ENCODE measurements around the gene RPS21. TPM values are rescaled to one million over a fixed set of nuclear protein-coding genes. Genes with fewer than 3 reads are reported as not detected.

Gene RPS21
- total and polyA plus RNA-seq, 9 of the 15 experiments (the other 6 are each of a cell fraction or from before 2014, with no cell fraction given) = 1,380 to 5,647 (median 3,091) TPM

DNA sequence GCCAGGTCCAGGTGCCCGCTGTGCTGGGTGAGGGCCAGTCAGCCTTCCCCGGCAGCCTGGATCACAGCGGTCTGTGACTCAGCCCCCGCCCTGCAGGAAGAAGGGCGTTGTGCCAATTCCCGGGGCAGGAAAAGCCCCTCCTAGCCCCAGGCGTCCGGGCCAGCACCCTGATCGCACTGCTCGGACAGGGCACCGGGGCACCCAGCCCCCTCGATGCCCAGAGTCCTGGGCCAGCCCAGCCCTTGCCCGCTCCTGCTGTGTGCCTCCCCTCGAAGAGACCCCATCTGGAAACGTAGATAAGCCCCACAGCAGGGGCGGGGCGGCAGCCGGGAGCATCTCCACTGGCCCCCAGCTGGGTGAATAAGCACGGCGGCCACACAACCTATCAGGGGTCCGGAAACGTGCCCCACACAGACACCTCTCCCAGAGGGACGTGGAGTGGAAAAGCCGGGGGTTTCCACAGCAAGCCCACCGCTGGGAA, 29.7 kb upstream of the RPS21 start (continued):
- TF ChIP-seq, protein P1, sequence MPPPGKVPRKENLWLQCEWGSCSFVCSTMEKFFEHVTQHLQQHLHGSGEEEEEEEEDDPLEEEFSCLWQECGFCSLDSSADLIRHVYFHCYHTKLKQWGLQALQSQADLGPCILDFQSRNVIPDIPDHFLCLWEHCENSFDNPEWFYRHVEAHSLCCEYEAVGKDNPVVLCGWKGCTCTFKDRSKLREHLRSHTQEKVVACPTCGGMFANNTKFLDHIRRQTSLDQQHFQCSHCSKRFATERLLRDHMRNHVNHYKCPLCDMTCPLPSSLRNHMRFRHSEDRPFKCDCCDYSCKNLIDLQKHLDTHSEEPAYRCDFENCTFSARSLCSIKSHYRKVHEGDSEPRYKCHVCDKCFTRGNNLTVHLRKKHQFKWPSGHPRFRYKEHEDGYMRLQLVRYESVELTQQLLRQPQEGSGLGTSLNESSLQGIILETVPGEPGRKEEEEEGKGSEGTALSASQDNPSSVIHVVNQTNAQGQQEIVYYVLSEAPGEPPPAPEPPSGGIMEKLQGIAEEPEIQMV (tag; conservative IDR thresholded peaks at IDR 0.05; ENCODE audit: low read depth) = no peak
- no peak for TF ChIP-seq ZNF274 (IDR thresholded peaks at IDR 0.05; ENCODE audit: borderline replicate concordance, low read depth, low read length)
- TF ChIP-seq, protein P2, sequence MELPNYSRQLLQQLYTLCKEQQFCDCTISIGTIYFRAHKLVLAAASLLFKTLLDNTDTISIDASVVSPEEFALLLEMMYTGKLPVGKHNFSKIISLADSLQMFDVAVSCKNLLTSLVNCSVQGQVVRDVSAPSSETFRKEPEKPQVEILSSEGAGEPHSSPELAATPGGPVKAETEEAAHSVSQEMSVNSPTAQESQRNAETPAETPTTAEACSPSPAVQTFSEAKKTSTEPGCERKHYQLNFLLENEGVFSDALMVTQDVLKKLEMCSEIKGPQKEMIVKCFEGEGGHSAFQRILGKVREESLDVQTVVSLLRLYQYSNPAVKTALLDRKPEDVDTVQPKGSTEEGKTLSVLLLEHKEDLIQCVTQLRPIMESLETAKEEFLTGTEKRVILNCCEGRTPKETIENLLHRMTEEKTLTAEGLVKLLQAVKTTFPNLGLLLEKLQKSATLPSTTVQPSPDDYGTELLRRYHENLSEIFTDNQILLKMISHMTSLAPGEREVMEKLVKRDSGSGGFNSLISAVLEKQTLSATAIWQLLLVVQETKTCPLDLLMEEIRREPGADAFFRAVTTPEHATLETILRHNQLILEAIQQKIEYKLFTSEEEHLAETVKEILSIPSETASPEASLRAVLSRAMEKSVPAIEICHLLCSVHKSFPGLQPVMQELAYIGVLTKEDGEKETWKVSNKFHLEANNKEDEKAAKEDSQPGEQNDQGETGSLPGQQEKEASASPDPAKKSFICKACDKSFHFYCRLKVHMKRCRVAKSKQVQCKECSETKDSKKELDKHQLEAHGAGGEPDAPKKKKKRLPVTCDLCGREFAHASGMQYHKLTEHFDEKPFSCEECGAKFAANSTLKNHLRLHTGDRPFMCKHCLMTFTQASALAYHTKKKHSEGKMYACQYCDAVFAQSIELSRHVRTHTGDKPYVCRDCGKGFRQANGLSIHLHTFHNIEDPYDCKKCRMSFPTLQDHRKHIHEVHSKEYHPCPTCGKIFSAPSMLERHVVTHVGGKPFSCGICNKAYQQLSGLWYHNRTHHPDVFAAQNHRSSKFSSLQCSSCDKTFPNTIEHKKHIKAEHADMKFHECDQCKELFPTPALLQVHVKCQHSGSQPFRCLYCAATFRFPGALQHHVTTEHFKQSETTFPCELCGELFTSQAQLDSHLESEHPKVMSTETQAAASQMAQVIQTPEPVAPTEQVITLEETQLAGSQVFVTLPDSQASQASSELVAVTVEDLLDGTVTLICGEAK (IDR thresholded peaks at IDR 0.05) = no peak
- TF ChIP-seq, protein P2 (CRISPR knock-in tag; IDR thresholded peaks at IDR 0.05) = no peak
- peak in 1 of 2 experiments; percentile 53; a peak in 1 of 4 replicates for TF ChIP-seq RCOR1 (IDR thresholded peaks at IDR 0.05; ENCODE audit: borderline replicate concordance in 1 of 2, low read depth in 2 of 2, low read length in 2 of 2)
- TF ChIP-seq CXXC5 (CRISPR knock-in tag; IDR thresholded peaks at IDR 0.05) = peak; percentile 61
- no peak for TF ChIP-seq ZNF79 (CRISPR knock-in tag; IDR thresholded peaks at IDR 0.05; ENCODE audit: low read depth)
- TF ChIP-seq STAT5A (IDR thresholded peaks at IDR 0.05; ENCODE audit: borderline replicate concordance, low read length) = peak; percentile 56; the same call in 1 of the 2 replicates
- TF ChIP-seq, protein P3, sequence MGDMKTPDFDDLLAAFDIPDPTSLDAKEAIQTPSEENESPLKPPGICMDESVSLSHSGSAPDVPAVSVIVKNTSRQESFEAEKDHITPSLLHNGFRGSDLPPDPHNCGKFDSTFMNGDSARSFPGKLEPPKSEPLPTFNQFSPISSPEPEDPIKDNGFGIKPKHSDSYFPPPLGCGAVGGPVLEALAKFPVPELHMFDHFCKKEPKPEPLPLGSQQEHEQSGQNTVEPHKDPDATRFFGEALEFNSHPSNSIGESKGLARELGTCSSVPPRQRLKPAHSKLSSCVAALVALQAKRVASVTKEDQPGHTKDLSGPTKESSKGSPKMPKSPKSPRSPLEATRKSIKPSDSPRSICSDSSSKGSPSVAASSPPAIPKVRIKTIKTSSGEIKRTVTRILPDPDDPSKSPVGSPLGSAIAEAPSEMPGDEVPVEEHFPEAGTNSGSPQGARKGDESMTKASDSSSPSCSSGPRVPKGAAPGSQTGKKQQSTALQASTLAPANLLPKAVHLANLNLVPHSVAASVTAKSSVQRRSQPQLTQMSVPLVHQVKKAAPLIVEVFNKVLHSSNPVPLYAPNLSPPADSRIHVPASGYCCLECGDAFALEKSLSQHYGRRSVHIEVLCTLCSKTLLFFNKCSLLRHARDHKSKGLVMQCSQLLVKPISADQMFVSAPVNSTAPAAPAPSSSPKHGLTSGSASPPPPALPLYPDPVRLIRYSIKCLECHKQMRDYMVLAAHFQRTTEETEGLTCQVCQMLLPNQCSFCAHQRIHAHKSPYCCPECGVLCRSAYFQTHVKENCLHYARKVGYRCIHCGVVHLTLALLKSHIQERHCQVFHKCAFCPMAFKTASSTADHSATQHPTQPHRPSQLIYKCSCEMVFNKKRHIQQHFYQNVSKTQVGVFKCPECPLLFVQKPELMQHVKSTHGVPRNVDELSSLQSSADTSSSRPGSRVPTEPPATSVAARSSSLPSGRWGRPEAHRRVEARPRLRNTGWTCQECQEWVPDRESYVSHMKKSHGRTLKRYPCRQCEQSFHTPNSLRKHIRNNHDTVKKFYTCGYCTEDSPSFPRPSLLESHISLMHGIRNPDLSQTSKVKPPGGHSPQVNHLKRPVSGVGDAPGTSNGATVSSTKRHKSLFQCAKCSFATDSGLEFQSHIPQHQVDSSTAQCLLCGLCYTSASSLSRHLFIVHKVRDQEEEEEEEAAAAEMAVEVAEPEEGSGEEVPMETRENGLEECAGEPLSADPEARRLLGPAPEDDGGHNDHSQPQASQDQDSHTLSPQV (IDR thresholded peaks at IDR 0.05) = peak; percentile 91; the same call in 1 of the 2 replicates
- TF ChIP-seq KHSRP (IDR thresholded peaks at IDR 0.05) = no peak
- peak; percentile 62 for TF ChIP-seq EP300 (IDR thresholded peaks at IDR 0.05; ENCODE audit: low read length)
- no peak for TF ChIP-seq BDP1 (IDR thresholded peaks at IDR 0.05; ENCODE audit: insufficient read depth, insufficient read length)
- TF ChIP-seq MYNN (IDR thresholded peaks at IDR 0.05) = peak; percentile 97
- TF ChIP-seq MYNN (CRISPR knock-in tag; IDR thresholded peaks at IDR 0.05) = no peak
